C4-2B (cell line): ENCODE measurements around the gene SYTL3.
"Not testable (repeated sequence)": the region's sequence is repeated elsewhere in the genome, so short reads cannot be mapped to it uniquely, and the experiment has no call there.

Experiments
- ZFX ChIP-seq: fragments of 450-650 bp; IDR thresholded peaks from 2 replicates; pipeline ENCODE4 v1.6.1; 2017
- TF ChIP-seq, protein P1 (sequence below): fragments of 450-650 bp; conservative IDR thresholded peaks from 2 replicates; pipeline ENCODE4 v1.5.1; 2017; ENCODE audit warnings: mild to moderate bottlenecking

DNA sequence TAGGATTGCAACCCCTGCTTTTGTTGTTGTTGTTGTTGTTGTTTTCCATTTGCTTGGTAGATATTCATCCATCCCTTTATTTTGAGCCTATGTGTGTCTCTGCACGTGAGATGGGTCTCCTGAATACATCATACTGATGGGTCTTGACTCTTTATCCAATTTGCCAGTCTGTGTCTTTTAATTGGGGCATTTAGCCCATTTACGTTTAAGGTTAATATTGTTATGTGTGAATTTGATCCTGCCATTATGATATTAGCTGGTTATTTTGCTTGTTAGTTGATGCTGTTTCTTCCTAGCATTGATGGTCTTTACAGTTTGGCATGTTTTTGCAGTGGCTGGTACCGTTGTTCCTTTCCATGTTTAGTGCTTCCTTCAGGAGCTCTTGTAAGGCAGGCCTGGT is 31.6 kb upstream of the SYTL3 start:
- TF ChIP-seq, protein P1, sequence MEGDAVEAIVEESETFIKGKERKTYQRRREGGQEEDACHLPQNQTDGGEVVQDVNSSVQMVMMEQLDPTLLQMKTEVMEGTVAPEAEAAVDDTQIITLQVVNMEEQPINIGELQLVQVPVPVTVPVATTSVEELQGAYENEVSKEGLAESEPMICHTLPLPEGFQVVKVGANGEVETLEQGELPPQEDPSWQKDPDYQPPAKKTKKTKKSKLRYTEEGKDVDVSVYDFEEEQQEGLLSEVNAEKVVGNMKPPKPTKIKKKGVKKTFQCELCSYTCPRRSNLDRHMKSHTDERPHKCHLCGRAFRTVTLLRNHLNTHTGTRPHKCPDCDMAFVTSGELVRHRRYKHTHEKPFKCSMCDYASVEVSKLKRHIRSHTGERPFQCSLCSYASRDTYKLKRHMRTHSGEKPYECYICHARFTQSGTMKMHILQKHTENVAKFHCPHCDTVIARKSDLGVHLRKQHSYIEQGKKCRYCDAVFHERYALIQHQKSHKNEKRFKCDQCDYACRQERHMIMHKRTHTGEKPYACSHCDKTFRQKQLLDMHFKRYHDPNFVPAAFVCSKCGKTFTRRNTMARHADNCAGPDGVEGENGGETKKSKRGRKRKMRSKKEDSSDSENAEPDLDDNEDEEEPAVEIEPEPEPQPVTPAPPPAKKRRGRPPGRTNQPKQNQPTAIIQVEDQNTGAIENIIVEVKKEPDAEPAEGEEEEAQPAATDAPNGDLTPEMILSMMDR: not testable (repeated sequence)
- not testable (repeated sequence) for TF ChIP-seq ZFX
